NT2/D1 (cell line): ENCODE results near the gene CPXM2.

Experiments used
- SUZ12 ChIP-seq: IDR thresholded peaks from 2 replicates; pipeline ENCODE4 v1.6.1; 2011; ENCODE audit not compliant: insufficient read length, insufficient read depth; ENCODE audit errors: extremely low read depth
- ZNF274 ChIP-seq: IDR thresholded peaks from 2 replicates; pipeline ENCODE4 v1.6.1; 2011; ENCODE audit warnings: mild to moderate bottlenecking, low read depth, low read length

DNA sequence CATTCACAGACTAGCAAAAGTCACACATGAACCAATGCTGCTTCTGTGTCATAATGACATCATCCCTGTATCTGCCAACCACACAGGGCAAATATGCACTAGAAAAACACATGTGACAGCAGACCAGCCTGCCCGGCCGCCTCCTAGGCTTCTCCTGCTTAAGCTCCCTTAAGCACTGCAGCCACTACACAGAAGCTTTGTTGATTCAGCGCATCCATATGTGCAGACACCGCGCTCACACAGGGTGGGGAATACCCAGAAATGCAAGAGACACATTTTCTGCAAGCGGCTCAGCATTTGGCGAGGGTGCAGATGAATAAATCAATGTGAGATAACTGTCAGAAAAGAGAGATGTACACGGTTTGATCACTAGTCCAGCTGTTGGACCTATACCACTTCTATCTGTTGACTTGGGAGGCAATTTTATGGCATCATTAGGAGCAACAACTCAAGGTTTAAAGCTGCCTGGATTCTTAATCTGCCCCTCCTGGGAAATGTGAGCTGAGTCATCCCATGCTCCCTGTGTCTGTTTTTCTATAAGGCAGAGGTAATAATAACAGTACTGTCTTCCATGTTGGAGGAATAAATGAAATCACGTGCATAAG is 33.4 kb downstream of the CPXM2 start:
- TF ChIP-seq SUZ12 (no peak), ZNF274 (no peak)
